ENCODE measurements around the gene DNTT.

DNA sequence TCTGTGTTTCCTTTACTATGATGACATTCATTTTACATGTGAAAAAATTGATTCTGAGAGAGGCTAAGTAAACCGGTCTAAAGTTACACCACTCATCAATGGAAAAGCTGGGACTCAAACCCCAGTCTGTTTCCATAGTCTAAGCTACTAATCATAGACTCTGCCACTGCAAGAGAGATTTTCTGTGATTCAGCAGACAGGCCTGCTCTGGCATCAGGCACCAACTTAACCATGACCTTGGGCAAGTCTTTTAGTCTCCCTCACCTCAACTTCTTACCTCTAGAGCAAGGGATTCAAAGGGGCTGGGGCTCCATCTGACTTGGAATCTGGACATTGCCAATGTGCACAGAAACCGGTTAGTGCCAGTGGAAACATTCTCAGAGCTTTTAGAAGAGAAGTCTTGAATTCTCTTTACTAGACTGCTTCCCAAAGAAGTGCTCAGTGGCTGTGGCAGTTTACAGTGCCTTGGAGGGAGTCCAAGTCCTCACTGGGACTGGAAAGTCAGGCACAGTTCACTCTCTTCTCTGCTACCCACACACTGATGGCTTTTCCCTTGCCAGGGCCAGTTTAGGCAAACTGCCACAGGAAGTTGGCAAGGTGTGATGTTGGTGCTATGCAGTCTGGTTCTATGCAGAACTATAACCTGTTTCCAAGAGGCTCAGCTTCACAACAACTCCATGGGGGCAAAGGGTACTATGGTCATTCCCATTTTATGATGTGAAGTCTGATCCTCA is 28.4 kb upstream of the DNTT start:
- TF ChIP-seq, protein P1, sequence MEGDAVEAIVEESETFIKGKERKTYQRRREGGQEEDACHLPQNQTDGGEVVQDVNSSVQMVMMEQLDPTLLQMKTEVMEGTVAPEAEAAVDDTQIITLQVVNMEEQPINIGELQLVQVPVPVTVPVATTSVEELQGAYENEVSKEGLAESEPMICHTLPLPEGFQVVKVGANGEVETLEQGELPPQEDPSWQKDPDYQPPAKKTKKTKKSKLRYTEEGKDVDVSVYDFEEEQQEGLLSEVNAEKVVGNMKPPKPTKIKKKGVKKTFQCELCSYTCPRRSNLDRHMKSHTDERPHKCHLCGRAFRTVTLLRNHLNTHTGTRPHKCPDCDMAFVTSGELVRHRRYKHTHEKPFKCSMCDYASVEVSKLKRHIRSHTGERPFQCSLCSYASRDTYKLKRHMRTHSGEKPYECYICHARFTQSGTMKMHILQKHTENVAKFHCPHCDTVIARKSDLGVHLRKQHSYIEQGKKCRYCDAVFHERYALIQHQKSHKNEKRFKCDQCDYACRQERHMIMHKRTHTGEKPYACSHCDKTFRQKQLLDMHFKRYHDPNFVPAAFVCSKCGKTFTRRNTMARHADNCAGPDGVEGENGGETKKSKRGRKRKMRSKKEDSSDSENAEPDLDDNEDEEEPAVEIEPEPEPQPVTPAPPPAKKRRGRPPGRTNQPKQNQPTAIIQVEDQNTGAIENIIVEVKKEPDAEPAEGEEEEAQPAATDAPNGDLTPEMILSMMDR (IDR thresholded peaks at IDR 0.05; ENCODE audit: insufficient read depth, low read length, poor library complexity, severe bottlenecking): no peak
- no peak for TF ChIP-seq EZH2phosphoT487 (conservative IDR thresholded peaks at IDR 0.05; ENCODE audit: low read length)
